GM18520 (cell line): ENCODE results near the gene CLDN17.

ENCODE experiments used
- ATAC-seq: cut with Tn5 transposase; IDR thresholded peaks from one replicate; pipeline ENCODE4 v1.9.1; 2021; ENCODE audit not compliant: unreplicated experiment

Gene CLDN17

DNA sequence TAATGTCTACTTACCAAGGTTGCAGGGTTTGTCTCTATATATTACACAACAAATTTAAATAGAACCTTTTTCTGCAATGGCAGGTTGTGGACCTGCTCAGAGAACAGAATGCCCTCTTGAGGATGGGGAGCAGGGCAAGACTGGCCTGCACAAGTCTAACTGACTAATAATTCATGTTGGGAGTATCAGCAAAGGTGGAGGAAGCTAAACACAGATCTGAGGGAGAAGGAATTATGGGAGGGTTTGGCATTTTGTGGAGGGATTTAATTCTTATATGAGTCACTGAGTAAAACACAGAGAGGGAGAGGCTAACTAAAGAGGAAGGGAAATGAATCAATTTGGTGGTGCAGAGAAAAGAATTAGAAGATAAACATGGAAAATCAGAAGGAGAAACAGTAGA, 40.0 kb downstream of the CLDN17 start:
- ATAC-seq: no peak

DNA sequence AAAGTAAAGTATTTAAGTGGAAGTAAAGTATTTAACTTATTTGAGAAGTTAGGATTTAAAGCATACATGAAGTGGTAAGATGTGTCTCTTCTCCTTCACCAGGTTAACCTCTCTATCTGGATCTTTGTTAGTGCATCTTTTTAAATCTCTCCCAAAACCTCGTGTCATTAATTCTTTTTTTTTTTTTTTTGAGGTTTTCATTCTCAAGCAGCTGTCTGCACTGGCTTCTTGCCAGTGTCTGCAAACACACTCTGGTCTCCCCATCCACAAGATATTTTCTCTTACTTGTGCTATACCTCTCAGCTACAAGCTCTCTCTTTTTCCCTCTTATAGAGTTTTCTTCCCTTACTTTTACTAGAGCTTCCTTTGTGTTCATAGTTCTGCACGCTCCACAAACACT, 49.0 kb downstream of the CLDN17 start:
- ATAC-seq: no peak

DNA sequence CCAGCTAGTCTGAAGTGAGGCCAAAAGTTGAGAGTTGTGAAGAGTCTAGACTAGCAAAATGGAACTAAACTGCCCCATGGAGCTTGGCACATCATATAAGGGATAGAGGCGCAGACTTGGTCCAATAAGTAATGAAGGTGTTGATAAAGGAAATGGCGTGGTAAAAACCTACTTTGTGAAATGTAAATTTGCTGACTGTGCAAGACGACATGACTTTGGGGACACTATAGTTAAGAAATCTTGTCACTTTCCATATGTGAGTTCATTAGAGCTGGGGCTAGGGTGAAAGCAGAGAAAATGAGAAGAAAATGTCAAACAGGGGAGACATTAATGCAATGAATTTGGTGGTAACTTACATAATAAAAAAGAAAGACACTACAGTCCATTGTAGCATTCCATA, 50.1 kb downstream of the CLDN17 start:
- ATAC-seq: no peak
